Activated CD8-positive, alpha-beta T cell treated with anti-CD3 and anti-CD28 coated beads for 36 hours (primary cell): ENCODE measurements around the gene SSBP3. TPM values are rescaled to one million over a fixed set of nuclear protein-coding genes. Genes with fewer than 3 reads are reported as not detected.
A peak's percentile ranks its signal among the peaks of the same experiment; 100 is the strongest.

Experiments used
- ATAC-seq: fragments of 200-7000 bp; cut with Tn5 transposase; one replicate; pipeline ENCODE4 v1.10.0; 2021; ENCODE audit warnings: mild to moderate bottlenecking, moderate library complexity
- CTCF ChIA-PET: fragments of 350-600 bp; sonication (Branson Sonifier 250); formaldehyde crosslinking; loops from one replicate; lab custom pipeline; 2021; ENCODE audit warnings: antibody characterized with exemption; lab: Charles Lee
- POLR2A ChIA-PET: fragments of 350-600 bp; sonication (Branson Sonifier 250); formaldehyde crosslinking; loops from one replicate; lab custom pipeline; 2021; ENCODE audit warnings: antibody characterized with exemption; lab: Charles Lee
- DNase-seq: peaks from one replicate; pipeline ENCODE4 v3.0.0-alpha.2; 2020
- H3K27ac Mint-ChIP-seq: one replicate; pipeline ENCODE4 v1.8.0; 2021; ENCODE audit warnings: mild to moderate bottlenecking, mixed read lengths
- H3K27me3 Mint-ChIP-seq: one replicate; pipeline ENCODE4 v1.8.0; 2021; ENCODE audit warnings: mixed read lengths
- H3K36me3 Mint-ChIP-seq: one replicate; pipeline ENCODE4 v1.8.0; 2021; ENCODE audit warnings: low read depth, mixed read lengths
- H3K4me1 Mint-ChIP-seq: one replicate; pipeline ENCODE4 v1.8.0; 2021; ENCODE audit warnings: low read depth, mixed read lengths
- H3K4me3 Mint-ChIP-seq: one replicate; pipeline ENCODE4 v1.8.0; 2021; ENCODE audit warnings: mild to moderate bottlenecking, moderate library complexity, mixed read lengths
- H3K9me3 Mint-ChIP-seq: one replicate; pipeline ENCODE4 v1.8.0; 2021; ENCODE audit warnings: mixed read lengths
- intact Hi-C: fragments of 100-400 bp; cut with micrococcal nuclease; formaldehyde crosslinking; loops from one replicate; pipeline ENCODE4 v1.10.0; 2022
- total RNA-seq, 2 experiments: library from RNA; stranded (reverse); gene quantifications; one replicate each; pipeline ENCODE4 v1.2.3, GENCODE V29; 2021
- TF ChIP-seq, protein P1 (sequence below): fragments of 200-600 bp; IDR thresholded peaks from one replicate; pipeline ENCODE4 v1.8.0; 2022; ENCODE audit warnings: antibody characterized with exemption, mild to moderate bottlenecking

The SSBP3 gene
- total RNA-seq, 2 experiments from 2014 or later: 62.6 to 67.8 TPM

DNA sequence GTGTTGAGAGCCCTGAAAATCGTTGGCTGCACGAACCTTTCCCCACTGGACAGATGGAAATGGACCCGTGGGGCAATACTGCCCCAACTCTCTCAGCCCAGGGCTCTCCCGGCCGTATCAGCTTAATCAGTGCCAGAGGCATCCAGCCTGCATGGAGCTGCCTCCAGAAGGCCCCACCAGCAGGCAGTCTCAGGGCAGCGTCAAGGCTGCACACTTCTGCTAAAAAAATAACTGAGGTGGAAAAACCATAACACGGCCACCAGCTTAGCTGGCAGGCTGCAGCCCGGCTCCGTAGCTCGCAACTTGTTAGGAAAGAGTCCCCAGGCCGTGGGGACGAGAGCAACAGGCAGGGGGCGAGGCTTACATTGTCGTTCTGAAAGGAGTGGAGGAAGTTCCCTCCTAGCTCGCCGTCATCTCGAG lies 178.3 kb downstream of the SSBP3 start:
- intact Hi-C loops: no loop called here
- H3K27me3 Mint-ChIP-seq: no peaks in the 10 kb centered on the region
- POLR2A ChIA-PET: interaction anchor here (1.2 kb wide), 1 partner anchor 28 kb away, joined by 3 read pairs; the partner anchor contains the start of gene CYB5RL

DNA sequence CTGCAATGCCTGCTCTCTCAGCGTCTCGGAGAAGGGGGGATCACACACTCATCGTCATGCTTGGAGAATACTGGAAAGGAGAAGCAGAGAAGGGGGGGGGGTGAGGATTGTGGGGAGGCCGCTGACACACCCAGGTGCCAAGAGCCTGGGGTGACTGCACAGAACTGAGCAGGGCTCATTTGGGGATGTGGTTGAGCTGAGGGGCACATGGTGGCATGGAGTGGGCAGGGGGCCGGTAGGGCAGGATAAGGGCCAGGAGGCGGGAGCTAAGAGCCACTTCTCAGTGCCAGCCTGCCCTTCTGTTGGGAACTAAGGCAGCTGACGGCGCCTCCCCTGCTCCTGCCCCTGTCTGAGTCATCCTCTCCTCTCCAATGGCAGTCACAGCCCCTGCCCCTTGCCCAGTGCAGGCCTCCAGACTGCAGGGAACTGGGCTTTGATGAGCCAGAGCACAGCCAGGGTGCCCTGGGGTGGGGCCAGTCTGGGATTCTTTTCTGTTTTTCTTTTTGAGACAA lies 179.0 kb downstream of the SSBP3 start:
- Mint-ChIP-seq H3K4me3 (no peak overlapping the region), H3K9me3 (no peaks in the 10 kb centered on the region), H3K36me3 (peaks cover 11% of the 10 kb centered on the region), H3K27ac (peak overlapping the region; percentile 57), H3K27me3 (no peaks in the 10 kb centered on the region), H3K4me1 (peaks cover 31% of the 10 kb centered on the region)
- CTCF ChIA-PET: interaction anchor here (1.9 kb wide), 1 partner anchor 263 kb away, joined by 4 read pairs; no protein-coding TSS in a partner anchor
- no peak for ATAC-seq
- POLR2A ChIA-PET: no interaction called here
- intact Hi-C loops: no loop called here
- no peak for DNase-seq
- TF ChIP-seq, protein P1, sequence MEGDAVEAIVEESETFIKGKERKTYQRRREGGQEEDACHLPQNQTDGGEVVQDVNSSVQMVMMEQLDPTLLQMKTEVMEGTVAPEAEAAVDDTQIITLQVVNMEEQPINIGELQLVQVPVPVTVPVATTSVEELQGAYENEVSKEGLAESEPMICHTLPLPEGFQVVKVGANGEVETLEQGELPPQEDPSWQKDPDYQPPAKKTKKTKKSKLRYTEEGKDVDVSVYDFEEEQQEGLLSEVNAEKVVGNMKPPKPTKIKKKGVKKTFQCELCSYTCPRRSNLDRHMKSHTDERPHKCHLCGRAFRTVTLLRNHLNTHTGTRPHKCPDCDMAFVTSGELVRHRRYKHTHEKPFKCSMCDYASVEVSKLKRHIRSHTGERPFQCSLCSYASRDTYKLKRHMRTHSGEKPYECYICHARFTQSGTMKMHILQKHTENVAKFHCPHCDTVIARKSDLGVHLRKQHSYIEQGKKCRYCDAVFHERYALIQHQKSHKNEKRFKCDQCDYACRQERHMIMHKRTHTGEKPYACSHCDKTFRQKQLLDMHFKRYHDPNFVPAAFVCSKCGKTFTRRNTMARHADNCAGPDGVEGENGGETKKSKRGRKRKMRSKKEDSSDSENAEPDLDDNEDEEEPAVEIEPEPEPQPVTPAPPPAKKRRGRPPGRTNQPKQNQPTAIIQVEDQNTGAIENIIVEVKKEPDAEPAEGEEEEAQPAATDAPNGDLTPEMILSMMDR: no peak

More for the DNA sequence above, 178.3 kb downstream of the SSBP3 start:
- peaks cover 11% of the 10 kb centered on the region for H3K36me3 Mint-ChIP-seq
- H3K27ac Mint-ChIP-seq: peak overlapping the region; percentile 57
- peaks cover 31% of the 10 kb centered on the region for H3K4me1 Mint-ChIP-seq
- H3K4me3 Mint-ChIP-seq: no peak overlapping the region
- ATAC-seq (no peak), DNase-seq (no peak)
- CTCF ChIA-PET: interaction anchor here (1.9 kb wide), 1 partner anchor 262 kb away, joined by 4 read pairs; no protein-coding TSS in a partner anchor
- TF ChIP-seq, protein P1: no peak
- no peaks in the 10 kb centered on the region for H3K9me3 Mint-ChIP-seq

DNA sequence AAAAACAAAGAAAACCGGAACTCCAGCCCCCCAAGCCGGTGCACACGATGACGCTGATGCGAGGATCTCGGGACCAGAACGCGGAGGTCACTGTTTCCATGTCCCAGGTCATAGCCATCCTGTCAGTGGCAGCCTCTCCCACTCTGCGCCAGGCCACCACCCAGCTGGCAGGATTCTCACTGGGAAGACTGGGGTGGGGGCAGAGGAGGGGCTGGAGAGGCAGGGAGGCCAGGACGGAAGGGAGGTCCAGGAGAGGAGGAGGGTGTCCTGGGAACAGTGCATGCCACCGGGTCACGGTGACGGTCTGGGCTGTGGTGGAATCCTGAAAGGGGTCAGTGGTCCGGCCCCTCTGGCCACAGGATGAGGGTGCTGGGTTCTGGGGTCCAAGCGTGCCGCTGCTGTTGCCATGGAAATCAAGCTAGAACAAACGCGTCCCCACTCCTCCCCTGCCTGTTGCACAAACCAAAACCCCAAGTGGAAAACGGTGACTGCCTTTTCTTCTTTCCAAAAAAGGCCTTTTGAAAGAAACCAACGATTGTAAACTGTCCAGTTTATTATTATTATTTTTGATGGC lies 180.1 kb downstream of the SSBP3 start:
- Mint-ChIP-seq H3K9me3 (no peaks in the 10 kb centered on the region), H3K27ac (no peak overlapping the region), H3K4me3 (no peak overlapping the region), H3K4me1 (peaks cover 27% of the 10 kb centered on the region), H3K36me3 (peaks cover 8% of the 10 kb centered on the region), H3K27me3 (no peaks in the 10 kb centered on the region)
- DNase-seq (no peak), ATAC-seq (no peak)
- TF ChIP-seq, protein P1: no peak
- POLR2A ChIA-PET: interaction anchor here (0.6 kb wide), 1 partner anchor 499 kb away, joined by 3 read pairs; no protein-coding TSS in a partner anchor
- intact Hi-C loops: no loop called here
- CTCF ChIA-PET: no interaction called here

DNA sequence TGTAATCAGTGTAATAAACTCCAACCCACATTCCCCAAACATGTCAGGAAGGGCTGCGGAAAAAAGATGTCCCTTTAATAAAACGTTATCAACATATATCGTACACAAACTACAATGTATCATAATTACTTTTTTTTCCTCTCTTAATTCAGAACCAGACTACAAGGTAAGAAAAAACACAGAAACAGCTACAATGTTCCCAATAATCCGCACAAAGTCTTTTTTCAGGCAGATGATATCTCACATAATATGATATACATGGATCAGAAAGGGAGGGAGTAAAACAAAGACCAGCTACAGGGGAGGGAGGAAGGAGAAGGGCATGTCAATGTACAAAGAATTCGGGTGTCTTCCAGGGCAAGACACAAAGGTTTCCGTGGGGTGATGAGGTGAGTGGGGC lies 180.8 kb downstream of the SSBP3 start:
- CTCF ChIA-PET: no interaction called here
- Mint-ChIP-seq H3K4me1 (peaks cover 20% of the 10 kb centered on the region), H3K4me3 (no peak overlapping the region), H3K9me3 (no peaks in the 10 kb centered on the region), H3K27ac (no peak overlapping the region), H3K27me3 (no peaks in the 10 kb centered on the region), H3K36me3 (peaks cover 6% of the 10 kb centered on the region)
- intact Hi-C loops: no loop called here
- POLR2A ChIA-PET: no interaction called here
- DNase-seq (no peak), ATAC-seq (no peak)
- TF ChIP-seq, protein P1: no peak

DNA sequence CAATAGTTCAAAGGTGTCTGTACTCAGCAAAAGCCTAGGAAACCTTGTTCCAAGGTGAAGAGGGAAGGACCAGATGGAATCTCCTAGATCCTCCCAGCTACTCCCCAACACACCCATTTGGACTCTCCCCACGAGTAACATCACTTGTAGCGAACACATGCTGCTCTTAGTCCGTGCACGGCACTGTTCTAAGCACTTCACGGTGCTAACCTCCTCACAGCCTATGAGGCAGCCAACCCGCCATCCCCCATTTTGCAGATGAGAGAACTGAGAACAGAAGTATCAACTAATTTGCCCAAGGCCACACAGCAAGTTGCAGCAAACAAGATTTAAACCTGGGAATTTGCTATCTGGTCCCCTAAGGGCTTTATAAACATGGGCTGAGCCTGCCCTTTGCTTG lies 182.0 kb downstream of the SSBP3 start:
- DNase-seq (no peak), ATAC-seq (no peak)
- Mint-ChIP-seq H3K27ac (no peak overlapping the region), H3K4me3 (no peak overlapping the region), H3K9me3 (no peaks in the 10 kb centered on the region), H3K36me3 (peaks cover 8% of the 10 kb centered on the region), H3K4me1 (peaks cover 13% of the 10 kb centered on the region), H3K27me3 (no peaks in the 10 kb centered on the region)
- intact Hi-C loops: no loop called here
- TF ChIP-seq, protein P1: no peak
- POLR2A ChIA-PET: interaction anchor here (0.7 kb wide), 1 partner anchor 512 kb away, joined by 4 read pairs; no protein-coding TSS in a partner anchor
- CTCF ChIA-PET: no interaction called here
